COLO668 (cell line): ENCODE data around the gene ARRDC5.
A peak's percentile ranks its signal among the peaks of the same experiment; 100 is the strongest.
"Not testable (repeated sequence)": the region's sequence is repeated elsewhere in the genome, so short reads cannot be mapped to it uniquely, and the experiment has no call there.

Experiments used
- DNase-seq: peaks from one replicate; lab custom pipeline; 2025; ENCODE audit not compliant: unreplicated experiment; lab: John Stamatoyannopoulos, UW

ARRDC5 gene

DNA sequence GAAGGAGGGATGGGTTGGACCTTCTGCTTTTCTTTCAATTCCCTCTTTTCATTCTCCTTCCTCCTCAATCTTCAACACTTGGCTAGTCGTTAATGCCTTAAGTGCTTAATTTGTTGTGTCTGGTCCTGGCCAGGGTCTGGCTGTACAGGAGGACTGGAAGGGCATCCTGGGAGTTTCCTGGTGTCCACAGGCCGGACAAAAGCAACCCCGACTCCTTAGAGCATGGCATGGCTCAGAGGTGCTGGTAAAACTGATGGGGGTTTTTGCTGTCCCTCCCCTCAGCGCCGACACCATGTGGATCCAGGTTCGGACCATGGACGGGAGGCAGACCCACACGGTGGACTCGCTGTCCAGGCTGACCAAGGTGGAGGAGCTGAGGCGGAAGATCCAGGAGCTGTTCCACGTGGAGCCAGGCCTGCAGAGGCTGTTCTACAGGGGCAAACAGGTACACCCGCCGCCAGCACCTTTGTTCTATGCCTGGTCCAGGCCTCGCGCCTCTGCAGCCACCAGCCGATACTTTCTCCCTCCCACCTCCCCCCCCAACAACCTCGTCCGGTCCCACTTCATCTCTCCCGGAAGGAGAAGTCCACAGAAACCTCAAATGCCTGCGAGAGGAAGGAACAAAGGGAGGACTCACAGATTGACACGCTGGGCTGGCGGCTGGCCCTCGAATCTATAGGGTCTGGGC lies 8.0 kb upstream of the ARRDC5 start:
- peak; percentile 54 for DNase-seq

DNA sequence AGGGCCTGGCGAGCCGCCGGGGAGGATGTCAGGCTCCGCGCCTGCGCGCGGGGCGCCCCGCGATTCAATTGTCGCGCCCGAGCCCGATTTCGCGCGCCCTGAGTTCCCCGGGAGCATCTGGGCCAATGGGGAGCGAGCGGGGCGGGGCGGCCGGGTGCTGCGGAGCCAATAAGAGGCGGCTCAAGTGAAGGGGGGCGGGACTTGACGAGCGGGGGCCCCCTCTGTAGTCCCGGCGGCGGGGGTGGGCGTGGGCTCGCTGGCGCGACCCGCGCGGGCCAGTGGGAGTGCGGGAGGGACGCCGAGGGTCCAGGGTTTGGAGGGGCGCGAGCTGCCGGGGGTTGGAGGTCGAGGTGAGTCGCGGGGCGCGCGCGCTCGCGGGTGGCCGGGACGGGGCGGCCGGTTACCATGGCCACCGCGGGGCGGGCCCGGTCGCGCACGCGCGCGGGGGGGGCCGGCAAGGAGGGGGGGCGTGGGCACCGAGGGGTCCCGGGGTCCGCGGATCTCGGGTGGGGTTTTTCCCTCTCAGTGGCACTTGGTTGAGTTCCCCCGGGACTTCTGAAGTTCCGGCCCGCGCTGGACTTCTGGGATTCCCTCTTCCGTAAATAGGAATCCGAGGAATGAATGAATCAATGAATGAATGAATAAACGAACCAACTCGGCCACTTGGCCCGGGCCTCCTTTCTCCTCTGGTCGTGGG lies 7.3 kb upstream of the ARRDC5 start:
- DNase-seq, result peak; percentile 96

DNA sequence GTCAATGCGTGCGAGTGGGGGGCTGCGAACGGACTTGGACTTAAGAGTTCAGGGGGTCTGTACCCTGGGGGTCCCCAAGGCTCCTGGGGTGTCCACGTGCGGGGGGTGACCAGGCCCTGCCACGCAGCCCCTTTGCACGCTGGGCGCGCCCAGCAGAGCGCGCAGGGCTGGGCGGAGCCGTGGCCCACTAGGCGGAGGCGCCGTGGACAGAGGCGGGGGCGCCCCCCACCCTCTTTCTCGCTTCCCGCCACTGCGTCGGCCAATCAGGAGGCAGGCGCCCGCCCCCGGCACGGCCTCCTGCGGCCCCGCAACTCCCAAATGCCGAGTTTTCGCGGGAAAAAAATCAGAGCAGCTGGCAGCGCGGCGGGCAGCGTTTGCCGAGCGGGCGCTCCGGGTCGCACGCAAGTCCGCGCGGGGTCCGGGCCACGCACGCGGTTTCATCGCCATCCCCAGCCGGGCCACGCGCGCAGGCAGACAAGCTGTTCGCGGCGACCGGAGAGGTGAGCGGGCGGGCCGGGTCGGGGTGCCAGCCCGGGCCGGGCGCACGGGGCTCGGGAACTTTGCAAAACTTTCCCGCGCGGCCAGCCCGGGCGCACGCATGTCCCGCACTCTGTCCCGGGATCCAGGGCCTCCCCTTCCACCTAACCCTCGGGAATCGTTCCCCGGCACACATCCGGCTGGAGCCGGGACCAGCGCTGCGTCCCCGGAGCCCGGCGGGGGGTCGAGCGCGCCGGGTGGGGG lies 6.6 kb upstream of the ARRDC5 start, which contains the start of gene UHRF1:
TSS of gene UHRF1 (plus strand) at position 346 of the 741 bp plus-strand sequence. CDS start 1,385 bp downstream, outside the sequence.
- peak; percentile 53 for DNase-seq

DNA sequence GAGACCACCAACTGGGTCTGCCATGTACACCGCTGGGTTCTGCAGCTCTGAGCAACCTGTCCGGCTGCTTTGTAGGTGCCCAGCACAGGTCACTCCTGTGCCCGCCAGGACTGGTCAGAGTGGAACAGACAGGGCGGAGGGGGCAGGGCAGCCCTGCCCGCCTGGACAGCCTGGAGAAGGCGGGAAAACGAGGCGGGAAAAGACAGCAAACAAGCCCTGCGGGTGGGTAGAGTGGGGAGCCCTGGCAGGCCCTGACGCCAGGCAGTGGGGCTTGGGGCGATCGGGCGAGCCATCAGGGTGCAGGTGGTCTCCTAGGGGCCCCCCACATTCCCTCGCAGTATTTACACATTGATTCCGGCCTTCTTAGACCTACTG lies 6.1 kb upstream of the ARRDC5 start:
- no peak for DNase-seq

DNA sequence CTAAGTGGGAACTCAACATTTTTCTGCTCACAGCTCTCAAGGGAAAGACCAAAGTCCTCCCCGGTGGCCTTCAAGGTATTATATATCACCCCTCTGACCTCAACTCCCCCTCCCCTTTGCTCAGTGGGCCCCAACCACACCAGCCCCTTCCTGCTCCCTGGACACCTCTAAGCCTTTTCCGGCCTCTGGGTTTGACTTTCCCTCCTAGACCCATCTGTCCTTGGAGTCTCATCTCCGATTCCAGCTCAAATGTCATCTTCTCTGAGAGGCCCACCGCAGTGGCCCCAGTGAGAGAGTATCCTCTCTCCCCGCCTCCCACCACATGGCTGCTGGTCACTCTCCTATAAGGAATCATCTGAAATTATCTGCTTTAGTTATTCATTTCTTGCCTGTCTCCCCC lies 5.7 kb upstream of the ARRDC5 start:
- no peak for DNase-seq

DNA sequence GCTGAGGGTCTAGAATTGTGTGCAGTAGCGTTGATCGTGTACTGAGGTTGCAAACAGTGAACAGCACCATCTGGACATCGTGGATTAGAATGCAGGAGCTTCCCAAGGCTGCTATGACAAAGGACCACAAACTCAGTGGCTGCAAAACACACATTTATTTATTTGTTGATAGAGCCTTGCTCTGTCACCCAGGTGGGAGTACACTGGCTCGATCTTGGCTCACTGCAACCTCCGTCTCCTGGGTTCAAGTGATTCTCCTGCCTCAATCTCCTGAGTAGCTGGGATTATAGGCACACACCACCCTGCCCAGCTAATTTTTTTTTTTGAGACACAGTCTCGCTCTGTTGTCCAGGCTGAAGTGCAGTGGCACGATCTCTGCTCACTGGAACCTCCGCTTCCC lies 4.3 kb upstream of the ARRDC5 start:
- no peak for DNase-seq

DNA sequence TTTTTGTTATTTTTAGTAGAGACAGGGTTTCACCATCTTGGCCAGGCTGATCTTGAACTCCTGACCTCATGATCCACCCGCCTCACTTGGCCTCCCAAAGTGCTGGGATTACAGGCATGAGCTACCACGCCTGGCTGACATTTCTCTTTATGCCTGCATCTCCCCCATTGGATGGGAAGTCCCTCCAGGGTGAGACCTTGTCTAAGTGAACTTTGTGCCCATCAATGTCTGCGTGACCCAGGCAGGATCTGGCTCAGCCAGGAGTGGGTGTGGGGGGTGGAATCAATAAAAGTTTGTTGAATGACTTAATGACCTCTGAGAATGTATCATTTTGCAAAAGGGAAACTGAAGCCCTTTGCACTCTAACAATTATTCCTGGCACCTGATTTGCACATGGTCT lies 1.8 kb upstream of the ARRDC5 start:
- DNase-seq, result no peak

DNA sequence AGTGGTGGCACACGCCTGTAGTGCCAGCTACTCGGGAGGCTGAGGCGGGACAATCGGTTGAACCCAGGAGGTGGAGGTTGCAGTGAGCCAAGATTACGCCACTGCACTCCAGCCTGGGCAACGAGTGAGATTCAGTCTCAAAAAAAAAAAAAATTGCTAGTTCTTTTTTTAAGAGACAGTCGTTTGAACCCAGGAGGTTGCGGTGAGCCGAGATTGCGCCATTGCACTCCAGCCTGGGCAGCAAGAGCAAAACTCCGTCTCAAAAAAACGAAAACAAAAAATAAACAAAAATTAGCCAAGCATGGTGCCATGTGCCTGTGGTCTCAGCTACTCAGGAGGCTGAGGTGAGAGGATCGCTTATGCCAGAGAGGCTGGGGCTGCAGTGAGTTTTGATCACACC lies 1.8 kb downstream of the ARRDC5 start:
- not testable (repeated sequence) for DNase-seq

DNA sequence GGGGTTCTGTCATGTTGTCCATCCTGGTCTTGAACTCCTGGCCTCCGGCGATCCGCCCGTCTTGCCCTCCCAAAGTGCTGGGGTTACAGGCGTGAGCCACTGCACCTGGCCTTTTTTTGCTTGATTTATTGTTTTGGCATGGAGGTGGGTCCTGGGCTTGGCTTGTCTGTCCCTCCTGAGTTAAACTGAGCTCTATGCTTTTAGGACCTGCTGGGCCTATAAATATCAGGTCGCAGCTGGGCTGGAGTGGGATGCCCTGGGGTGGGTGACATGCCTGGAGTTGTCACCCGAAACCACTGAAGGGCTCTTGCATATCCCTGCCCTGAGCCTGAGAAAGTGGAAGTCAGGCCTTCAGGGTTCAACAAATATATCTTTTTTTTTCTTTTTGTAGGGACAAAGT lies 5.5 kb downstream of the ARRDC5 start:
- DNase-seq, result no peak

DNA sequence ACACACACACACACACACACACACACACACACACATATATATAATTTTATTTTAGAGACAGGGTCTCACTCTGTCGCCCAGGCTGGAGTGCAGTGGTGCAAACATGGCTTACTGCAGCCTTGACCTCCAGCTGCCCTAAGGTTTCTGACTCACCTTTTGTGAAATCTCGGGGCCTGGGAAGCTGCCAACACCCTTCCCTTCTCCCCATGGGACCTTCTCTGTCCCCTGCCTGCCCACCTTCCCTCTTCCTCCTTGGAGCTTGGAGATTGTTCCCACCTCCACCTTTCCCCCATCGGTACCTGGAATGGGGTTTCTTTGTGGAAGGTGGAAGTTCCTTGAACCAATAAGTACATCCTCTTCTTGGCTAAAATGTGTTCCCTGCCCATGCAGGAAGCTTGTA lies 6.3 kb downstream of the ARRDC5 start:
- no peak for DNase-seq

DNA sequence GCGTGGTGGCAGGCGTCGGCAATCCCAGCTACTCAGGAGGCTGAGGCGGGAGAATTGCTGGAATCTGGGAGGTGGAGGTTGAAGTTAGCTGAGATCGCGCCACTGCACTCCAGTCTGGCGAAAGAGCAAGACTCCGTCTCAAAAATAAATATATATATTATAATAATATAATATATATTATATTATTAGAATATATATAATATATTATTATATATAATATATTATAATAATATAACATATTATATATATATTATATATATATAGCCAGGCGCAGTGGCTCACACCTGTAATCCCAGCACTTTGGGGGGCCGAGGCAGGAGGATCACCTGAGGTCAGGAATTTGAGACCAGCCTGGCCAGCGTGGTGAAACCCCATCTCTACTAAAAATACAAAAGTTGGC lies 9.7 kb downstream of the ARRDC5 start:
- DNase-seq, result not testable (repeated sequence)

DNA sequence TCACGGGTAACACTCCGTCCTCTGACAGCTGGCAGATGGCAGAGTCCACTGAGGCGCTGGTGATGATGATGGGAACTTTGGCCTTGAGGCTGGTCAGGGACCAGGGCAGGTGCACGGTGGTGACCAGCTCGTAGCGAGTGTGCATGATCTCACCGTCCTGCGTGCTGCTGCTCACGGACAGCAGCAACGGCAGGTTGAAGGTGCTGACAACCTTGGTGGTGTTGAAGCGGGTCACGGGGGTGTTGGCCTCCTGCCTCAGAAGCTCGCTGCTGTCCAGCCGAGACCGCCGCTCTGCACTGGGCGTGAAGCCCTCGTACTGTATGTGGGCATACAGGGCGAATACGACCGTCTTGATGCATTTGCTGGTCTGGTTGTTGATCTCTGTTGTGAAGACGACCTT lies 11.6 kb downstream of the ARRDC5 start:
- DNase-seq, result no peak

DNA sequence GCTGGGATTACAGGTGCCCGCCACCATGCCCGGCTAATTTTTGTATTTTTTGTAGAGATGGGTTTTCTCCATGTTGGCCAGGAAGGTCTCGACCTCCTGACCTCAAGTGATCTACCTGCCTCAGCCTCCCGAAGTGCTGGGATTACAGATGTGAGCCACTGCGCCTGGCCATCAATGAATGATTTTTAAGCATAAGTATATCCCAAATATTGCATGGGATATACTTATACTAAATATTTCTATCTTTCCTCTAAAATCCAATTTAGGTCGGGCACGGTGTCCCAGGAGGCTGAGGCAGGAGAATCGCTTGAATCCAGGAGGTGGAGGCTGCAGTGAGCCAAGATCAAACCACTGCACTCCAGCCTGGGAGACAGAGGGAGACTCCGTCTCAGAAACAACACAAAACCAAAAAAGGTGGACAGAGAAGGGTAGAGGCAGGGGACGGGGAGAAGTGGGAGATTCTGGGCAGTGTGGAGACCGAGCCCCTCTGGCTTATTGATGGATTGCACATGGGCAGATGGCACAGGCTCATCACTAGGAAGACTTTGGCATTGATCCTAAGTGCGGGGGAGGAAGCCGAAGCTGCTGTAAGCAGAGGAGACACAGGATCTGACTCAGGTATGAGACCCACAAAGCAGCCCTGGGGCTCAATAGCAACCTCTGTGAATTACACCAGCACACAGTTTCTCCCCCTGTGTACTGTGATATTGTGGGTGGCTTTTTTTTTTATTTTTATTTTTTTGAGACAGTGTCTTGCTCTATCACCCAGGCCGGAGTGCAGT lies 13.5 kb downstream of the ARRDC5 start:
- no peak for DNase-seq

DNA sequence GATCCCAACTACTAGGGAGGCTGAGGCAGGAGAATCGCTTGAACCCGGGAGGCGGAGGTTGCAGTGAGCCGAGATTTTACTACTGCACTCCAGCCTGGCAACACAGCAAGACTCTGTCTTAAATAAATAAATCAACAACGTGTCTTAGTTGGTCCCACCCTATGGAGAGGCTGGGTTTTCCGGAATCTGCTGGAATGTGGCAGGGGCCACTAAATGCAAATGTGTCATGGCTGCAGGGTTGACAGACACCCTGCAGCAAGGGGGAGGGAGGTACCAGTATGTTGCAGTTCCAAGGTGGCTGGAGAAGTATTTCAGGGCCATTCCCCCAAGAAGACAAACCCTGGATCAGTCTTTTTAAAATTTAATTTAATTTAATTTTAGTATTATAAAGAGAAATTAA lies 14.9 kb downstream of the ARRDC5 start:
- DNase-seq, result not testable (repeated sequence)

DNA sequence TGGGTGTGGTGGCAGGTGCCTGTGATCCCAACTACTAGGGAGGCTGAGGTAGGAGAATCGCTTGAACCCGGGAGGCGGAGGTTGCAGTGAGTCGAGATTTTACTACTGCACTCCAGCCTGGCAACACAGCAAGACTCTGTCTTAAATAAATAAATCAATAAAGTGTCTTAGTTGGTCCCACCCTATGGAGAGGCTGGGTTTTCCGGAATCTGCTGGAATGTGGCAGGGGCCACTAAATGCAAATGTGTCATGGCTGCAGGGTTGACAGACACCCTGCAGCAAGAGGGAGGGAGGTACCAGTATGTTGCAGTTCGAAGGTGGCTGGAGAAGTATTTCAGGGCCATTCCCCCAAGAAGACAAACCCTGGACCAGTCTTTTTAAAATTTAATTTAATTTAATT lies 17.7 kb downstream of the ARRDC5 start:
- DNase-seq, result not testable (repeated sequence)

DNA sequence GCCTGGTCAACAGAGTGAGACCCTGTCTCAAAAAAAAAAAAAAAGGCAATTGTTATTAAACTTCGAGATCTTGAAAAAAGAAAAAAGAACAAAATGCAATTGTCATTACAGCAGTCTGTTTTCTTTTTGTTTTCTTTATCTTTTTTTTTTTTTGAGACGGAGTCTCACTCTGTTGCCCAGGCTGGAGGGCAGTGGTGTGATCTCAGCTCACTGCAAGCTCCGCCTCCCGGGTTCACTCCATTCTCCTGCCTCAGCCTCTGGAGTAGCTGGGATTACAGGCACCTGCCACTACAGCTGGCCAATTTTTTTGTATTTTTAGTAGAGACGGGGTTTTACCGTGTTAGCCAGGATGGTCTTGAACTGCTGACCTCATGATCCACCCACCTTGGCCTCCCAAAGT lies 19.8 kb downstream of the ARRDC5 start:
- DNase-seq, result not testable (repeated sequence)

DNA sequence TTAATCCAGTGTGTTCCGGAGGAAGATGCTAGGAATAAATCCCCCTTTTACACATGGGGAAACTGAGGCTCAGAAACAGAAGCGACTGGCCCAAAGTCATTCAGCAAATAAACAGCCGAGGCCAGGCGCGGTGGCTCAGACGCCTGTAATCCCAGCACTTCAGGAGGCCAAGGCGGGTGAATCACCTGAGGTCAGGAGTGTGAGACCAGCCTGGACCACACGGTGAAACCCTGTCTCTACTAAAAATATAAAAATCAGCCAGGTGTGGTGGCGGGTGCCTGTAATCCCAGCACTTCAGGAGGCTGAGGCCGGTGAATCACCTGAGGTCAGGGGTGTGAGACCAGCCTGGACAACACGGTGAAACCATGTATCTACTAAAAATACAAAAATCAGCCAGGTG lies 23.7 kb downstream of the ARRDC5 start:
- DNase-seq, result no peak

DNA sequence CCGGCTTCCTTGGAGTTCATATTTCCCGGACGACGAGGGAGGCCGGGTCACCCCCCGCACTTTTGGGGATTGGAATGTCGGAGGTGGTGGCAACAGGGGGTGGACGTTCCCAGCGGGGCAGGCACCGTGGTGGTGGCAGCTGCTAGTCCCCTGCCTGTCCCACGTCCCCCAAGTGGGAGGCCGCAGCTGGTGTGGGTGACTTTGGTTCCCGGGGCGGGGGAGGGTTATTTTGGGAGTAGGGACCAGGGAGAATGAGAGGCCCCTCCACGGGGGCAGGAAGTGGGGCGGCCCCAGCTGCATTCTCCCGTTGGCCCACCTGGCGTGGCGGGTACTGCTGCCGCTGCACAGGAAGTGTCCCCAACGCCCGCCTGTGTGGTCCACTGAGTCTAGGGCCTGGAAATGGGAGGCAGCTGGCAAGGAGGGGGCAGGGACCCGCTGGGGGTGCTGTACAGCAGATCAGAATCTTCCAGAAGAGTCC lies 24.2 kb downstream of the ARRDC5 start:
- DNase-seq, result peak; percentile 30

DNA sequence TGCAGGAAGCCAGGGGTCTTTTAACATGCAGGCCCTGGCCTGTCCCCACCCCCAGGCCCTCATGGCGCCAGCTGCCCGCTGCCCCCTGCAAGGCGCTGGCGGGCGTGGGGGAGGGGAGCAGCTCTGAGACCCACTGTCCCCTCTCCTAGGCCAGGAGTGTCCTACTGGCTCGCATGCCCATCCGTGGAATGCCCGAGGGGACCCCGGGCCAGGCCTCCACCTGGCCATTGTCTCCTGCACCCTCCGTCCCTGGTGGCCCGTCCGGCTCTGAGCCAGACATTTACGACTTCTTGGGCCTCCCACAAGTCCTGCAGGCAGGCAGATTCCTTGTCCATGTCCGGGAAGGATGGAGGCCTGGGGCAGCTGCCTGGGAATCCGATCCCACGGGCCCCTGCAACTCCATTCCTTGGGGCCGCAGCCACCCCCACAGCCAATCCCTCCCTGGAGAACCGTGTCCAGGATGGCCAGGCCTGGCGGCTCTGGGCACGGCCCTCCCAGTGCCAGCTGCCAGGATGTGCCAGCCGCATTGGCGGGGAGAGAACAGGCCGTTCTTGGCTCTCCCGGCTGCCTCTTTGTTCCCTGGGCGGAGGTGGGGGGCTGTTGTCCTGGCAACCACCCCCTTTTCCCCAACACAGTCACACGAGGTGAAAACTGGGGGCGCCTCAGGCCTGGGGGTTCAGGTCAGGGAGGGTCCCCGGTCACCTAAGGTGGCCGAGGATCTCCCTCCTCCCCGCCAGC lies 24.8 kb downstream of the ARRDC5 start:
- DNase-seq, result no peak

DNA sequence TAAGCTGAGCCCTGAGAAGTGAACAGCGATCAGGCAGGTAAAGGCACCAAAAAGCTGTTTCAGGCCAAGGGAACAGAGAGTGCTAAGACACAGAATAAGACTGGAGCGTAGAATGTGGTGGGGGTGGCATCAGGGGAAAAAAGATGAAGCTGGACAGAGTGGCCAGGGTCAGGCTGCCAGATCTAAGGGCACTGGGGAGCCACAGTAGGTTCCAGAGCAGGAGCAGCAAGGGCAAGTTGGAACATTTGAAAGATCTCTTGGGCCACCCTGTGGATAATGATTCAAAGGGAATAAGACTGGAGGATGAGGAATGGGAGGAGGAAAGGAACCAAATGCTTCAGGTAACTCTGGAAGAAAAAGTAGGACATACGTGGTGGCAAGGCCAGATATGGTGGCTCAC lies 28.8 kb downstream of the ARRDC5 start:
- DNase-seq, result no peak
